Skin epidermis (tissue), 12 donors: ENCODE data around the gene DUSP5.
"Not testable (repeated sequence)": the region's sequence is repeated elsewhere in the genome, so short reads cannot be mapped to it uniquely, and the experiment has no call there.

Experiments used
- H3K27ac ChIP-seq, 21 experiments: fragments of 200-600 bp; sonication (generic) in 11 of 21; one replicate each; pipeline ENCODE4 v1.5.0; 2020; ENCODE audit warnings: mild to moderate bottlenecking in 3 of 21, inconsistent platforms in 2 of 21, moderate library complexity in 2 of 21
- H3K4me3 ChIP-seq, 7 experiments: fragments of 200-600 bp; sonication (generic) in 2 of 7; one replicate each; pipeline ENCODE4 v1.5.0; 2020; ENCODE audit warnings: inconsistent platforms in 2 of 7, mild to moderate bottlenecking in 2 of 7, moderate library complexity in 1 of 7

The DUSP5 gene

DNA sequence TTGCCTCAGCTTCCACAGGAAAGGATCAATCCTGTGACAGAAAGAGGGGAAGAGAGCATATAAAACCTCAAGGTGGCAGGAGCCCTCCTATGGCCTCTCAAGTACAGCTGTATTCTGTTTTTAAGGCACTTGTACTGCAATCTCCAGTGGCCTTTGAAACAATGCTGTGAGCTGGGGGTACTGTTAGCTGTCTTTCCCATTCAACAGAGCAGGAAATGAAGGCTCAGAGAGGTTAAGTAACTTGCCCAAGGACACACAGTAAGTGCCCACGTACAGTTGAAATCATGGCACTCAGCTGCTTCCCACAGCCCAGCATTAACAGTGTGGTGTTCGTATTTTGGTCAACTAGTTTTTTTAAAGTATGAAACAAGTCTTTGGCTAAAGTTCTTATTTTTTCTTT lies 34.0 kb downstream of the DUSP5 start:
- H3K27ac ChIP-seq: no peak overlapping the region
- H3K4me3 ChIP-seq: no peak overlapping the region

DNA sequence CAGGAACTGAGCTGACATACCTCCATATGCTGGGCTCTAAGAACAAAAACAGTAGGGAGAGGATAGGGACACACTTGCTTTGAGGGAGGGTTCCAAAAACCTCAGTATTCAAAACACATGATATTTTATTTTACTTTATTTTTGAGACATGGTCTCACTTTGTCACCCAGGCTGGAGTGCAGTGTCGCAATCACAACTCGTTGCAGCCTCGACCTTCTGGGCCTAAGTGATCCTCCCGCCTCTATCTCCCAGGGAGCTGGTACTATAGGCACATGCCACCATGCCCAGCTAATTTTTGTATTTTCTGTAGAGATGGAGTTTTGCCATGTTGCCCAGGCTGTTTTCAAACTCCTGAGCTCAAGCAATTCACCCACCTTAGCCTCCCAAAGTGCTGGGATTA lies 34.9 kb downstream of the DUSP5 start:
- not testable (repeated sequence) for H3K27ac ChIP-seq, H3K4me3 ChIP-seq

- Histone ChIP-seq H3K27ac (no peak overlapping the region), H3K4me3 (no peak overlapping the region)
Observed at GRCh38 chr10:110533149-110533548, 35.4 kb downstream of the DUSP5 start.

DNA sequence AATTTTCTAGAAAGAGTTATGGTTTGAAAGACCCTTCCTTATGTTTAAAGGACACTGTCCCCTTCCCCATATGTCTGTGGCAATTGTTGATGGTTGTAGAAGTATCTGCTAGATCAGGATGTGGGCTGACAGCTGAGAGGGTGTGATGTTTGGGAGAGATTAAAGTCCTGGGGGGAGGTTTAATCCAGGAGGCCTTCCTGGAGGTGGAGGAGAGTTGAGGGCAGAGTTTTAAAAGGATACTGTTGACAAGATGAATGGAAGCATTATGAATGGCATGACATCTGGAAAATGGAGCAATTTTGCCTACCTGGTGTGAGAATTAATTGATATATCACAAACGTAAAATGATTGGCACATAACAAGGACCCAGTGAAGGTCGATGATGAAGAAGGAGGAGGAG lies 36.9 kb downstream of the DUSP5 start:
- H3K4me3 ChIP-seq: no peak overlapping the region

GRCh38 chr10:110535958-110536891 lies 38.5 kb downstream of the DUSP5 start:
- Histone ChIP-seq H3K4me3 (no peak overlapping the region), H3K27ac (no peak overlapping the region)

More for the DNA sequence above, 36.9 kb downstream of the DUSP5 start:
- H3K27ac ChIP-seq: no peak overlapping the region

- no peak overlapping the region for H3K27ac ChIP-seq
Observed at GRCh38 chr10:110539091-110539490, 41.4 kb downstream of the DUSP5 start.

DNA sequence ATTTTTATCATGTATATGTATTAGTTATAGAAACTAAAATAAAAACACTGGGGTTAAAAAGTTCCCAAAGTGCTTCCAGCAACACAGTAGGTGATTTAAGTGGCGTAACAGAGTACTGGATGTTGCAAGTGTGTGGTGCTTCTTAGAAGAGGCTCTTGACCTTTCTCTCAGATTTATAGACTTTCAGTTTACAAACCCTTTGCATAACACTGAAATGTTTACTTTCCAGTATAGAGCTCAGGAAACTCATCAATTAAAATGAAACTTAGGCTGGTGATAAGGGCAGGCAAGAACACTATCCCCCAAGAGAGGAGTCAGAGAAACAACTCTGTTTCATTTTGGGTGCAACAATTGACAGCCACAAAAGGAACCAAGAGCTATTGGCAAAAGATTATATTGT lies 42.3 kb downstream of the DUSP5 start:
- Histone ChIP-seq H3K27ac (no peak overlapping the region), H3K4me3 (no peak overlapping the region)

More at GRCh38 chr10:110539091-110539490, 41.4 kb downstream of the DUSP5 start:
- no peak overlapping the region for H3K4me3 ChIP-seq

- Histone ChIP-seq H3K27ac (no peak overlapping the region), H3K4me3 (no peak overlapping the region)
Observed at GRCh38 chr10:110544958-110545537, 47.3 kb downstream of the DUSP5 start.

DNA sequence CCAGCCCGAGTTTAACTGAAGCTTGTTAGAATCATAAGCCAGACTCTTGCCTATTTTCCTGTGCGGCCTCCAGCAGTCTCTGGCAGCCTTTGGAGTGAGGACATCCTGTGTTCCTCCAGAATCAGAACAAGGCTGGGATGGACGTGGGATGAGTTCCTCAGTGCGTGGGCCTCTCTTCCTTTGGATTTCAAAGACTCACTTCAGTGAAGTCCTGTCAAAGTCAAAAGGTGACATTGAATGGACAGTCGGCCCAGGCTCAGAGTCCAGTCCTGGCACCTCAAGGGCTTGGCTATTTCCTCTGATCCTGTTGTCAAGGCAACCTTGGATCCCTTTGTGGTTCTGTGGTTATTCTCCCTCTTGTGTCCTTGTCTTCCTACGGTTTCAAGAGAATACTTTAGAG lies 48.4 kb downstream of the DUSP5 start:
- H3K27ac ChIP-seq: no peak overlapping the region

GRCh38 chr10:110546499-110547110 lies 48.9 kb downstream of the DUSP5 start:
- Histone ChIP-seq H3K27ac (no peak overlapping the region), H3K4me3 (no peak overlapping the region)

More for the DNA sequence above, 48.4 kb downstream of the DUSP5 start:
- H3K4me3 ChIP-seq: no peak overlapping the region

GRCh38 chr10:110547139-110547761 lies 49.5 kb downstream of the DUSP5 start:
- Histone ChIP-seq H3K4me3 (no peak overlapping the region), H3K27ac (no peak overlapping the region)

DNA sequence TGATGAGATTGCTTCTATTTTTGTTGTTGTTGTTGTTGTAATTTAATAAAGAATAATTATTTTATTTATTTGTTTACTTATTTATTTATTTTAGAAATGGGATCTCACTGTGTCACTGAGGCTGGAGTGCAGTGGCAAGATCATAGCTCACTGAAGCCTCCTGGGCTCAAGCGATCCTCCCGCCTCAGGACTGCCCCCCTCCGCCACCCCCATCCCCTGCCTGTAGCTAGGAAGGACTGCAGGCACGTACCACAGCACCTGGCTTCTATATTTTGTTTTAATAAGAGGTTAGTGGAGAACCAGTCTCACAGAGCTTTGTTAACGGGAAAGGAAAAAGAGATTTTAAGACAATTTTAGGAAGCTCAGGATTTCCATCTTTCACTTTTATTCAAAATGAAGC lies 50.3 kb downstream of the DUSP5 start:
- Histone ChIP-seq H3K4me3 (no peak overlapping the region), H3K27ac (no peak overlapping the region)

DNA sequence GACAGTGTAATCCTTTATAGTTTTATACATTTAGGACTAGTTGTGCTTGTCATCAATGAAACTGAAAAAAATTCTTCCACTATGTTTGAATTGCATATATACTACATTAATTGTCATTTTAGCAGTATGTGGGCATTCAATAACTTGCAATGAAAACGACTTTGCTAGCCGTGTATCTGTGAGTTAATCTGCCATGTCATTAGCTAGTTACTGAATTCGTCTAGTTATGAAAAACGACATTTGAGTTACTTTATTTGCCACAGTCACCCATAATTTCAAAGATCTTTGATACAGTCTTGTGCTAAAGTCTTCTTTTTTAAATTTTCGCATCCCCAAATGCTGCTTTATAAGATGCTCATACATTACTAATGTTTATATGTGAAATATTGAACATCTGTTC lies 51.5 kb downstream of the DUSP5 start:
- H3K27ac ChIP-seq: no peak overlapping the region
- H3K4me3 ChIP-seq: no peak overlapping the region

- Histone ChIP-seq H3K4me3 (no peak overlapping the region), H3K27ac (no peak overlapping the region)
Observed at GRCh38 chr10:110553905-110554304, 56.2 kb downstream of the DUSP5 start.

GRCh38 chr10:110556296-110556695 lies 58.6 kb downstream of the DUSP5 start:
- H3K27ac ChIP-seq: no peak overlapping the region
- no peak overlapping the region for H3K4me3 ChIP-seq

DNA sequence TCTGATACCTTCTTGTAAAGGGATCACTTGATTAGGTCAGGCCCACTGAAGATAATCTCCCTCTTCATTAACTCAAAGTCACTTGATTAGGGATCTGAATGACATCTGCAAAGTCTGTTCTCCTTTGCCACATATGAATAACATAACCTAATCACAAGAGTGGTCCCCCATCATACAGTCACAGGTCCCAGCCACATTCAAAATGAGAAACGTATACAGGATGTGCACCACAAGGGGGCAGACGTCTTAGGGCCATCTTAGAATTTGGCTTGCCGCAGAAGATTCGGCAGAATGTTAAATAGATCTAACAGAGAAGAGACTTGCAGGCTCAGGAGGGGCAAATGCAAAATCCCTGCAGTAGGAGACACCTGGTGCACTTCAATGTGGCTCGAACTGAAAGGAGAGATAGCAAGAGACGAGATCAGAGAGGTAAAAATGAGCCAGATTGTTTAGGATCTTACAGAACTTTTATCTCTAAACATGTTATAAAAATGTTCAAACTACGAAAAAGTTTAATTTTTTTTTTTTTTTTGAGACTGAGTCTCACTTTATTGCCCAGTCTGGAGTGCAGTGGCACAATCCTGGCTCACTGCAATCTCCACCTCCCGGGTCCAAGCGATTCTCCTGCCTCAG lies 59.4 kb downstream of the DUSP5 start:
- no peak overlapping the region for H3K4me3 ChIP-seq
- H3K27ac ChIP-seq: no peak overlapping the region

DNA sequence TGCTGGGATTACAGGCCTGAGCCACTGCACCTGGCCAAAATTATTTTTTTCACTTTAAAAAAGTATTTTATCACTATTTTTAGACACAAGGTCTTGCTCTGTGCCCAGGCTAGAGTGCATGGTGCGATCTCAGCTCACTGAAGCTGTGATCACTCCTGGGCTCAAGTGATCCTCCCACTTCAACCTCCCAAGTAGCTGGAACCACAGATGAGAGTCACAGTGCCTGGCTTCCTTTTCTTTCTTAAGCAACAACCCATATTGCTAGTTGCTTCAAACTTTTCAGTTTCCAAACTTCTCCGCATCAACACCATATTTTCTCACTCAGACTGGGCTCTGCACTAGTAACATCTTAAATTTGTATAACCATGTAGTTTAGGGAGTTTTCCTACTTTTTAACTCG lies 60.3 kb downstream of the DUSP5 start:
- Histone ChIP-seq H3K27ac (no peak overlapping the region), H3K4me3 (no peak overlapping the region)

DNA sequence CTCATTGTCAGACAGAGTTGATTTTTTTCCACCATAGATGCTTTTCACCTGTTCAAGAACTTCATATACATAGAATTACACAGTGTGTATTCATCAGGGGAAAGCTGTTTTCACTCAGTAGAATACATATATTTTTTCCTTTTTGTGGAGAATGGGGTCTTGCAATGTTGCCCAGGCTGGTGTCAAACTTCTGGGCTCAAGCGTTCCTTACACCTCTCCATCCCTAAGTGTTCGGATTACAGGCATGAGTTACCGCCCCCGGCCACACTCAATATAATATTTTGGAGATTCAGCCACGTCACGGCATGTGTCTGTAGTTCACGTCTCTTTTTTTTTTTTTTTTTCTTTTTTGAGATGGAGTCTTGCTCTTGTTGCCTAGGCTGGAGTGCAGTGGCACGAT lies 62.3 kb downstream of the DUSP5 start:
- no peak overlapping the region for H3K4me3 ChIP-seq
- H3K27ac ChIP-seq: no peak overlapping the region
